Measurements from ENCODE around the gene SUMO3. TPM values are rescaled to one million over a fixed set of nuclear protein-coding genes. Genes with fewer than 3 reads are reported as not detected.

Gene SUMO3
- total and polyA plus RNA-seq, 2 of the 13 experiments (the other 11 are each of a cell fraction or from before 2014, with no cell fraction given) = 51.4 to 92.4 TPM

GRCh38 chr21:44801468-44802395 lies 16.1 kb downstream of the SUMO3 start, which contains the start of gene UBE2G2 (continued):
- TF ChIP-seq BRD4 (CRISPR knock-in tag; IDR thresholded peaks at IDR 0.05) = peak; percentile 35
- TF ChIP-seq ATF3 (CRISPR knock-in tag; IDR thresholded peaks at IDR 0.05) = peak; percentile 69
- 0 out of 2 replicates have a peak, but pooled peaks have one; percentile 50 for TF ChIP-seq ZNF639 (CRISPR knock-in tag; conservative IDR thresholded peaks at IDR 0.05)
- peak; percentile 84 for TF ChIP-seq MTERF4 (CRISPR knock-in tag; IDR thresholded peaks at IDR 0.05)
- peak; percentile 70 for TF ChIP-seq CBFB (CRISPR knock-in tag; IDR thresholded peaks at IDR 0.05)
- TF ChIP-seq MTF1 (CRISPR knock-in tag; IDR thresholded peaks at IDR 0.05) = 0 out of 2 replicates have a peak, but pooled peaks have one; percentile 9
- TF ChIP-seq ZNF703 (CRISPR knock-in tag; IDR thresholded peaks at IDR 0.05; ENCODE audit: borderline replicate concordance) = no peak
- peak; percentile 83 for TF ChIP-seq IRF9 (CRISPR knock-in tag; IDR thresholded peaks at IDR 0.05; ENCODE audit: borderline replicate concordance)
- TF ChIP-seq ZNF33B (CRISPR knock-in tag; IDR thresholded peaks at IDR 0.05) = peak; percentile 37; the same call in 1 of the 2 replicates
- TF ChIP-seq PRDM4 (CRISPR knock-in tag; IDR thresholded peaks at IDR 0.05; ENCODE audit: borderline replicate concordance) = 0 out of 2 replicates have a peak, but pooled peaks have one; percentile 83
- TF ChIP-seq ZNF335 (CRISPR knock-in tag; IDR thresholded peaks at IDR 0.05) = no peak
- TF ChIP-seq HES4 (CRISPR knock-in tag; IDR thresholded peaks at IDR 0.05; ENCODE audit: borderline replicate concordance) = peak; percentile 74; the same call in 1 of the 2 replicates
- peak; percentile 19 for TF ChIP-seq AGO1 (IDR thresholded peaks at IDR 0.05; ENCODE audit: low read depth, low read length, poor library complexity, severe bottlenecking)
- no peak for TF ChIP-seq HMG20A (CRISPR knock-in tag; IDR thresholded peaks at IDR 0.05; ENCODE audit: borderline replicate concordance)
- TF ChIP-seq FOXM1 (CRISPR knock-in tag; IDR thresholded peaks at IDR 0.05) = no peak
- TF ChIP-seq GPN1 (CRISPR knock-in tag; IDR thresholded peaks at IDR 0.05; ENCODE audit: borderline replicate concordance) = no peak
- peak; percentile 66; the same call in 1 of the 2 replicates for TF ChIP-seq POLR2AphosphoS5 (IDR thresholded peaks at IDR 0.05; ENCODE audit: low read depth, low read length)
- TF ChIP-seq MED8 (CRISPR knock-in tag; IDR thresholded peaks at IDR 0.05; ENCODE audit: insufficient replicate concordance) = peak; percentile 65
- TF ChIP-seq ZFP62 (CRISPR knock-in tag; IDR thresholded peaks at IDR 0.05) = no peak
- peak; percentile 91 for TF ChIP-seq ATF7-NPFF (CRISPR knock-in tag; IDR thresholded peaks at IDR 0.05; ENCODE audit: low read depth)
- no peak; the same call in 1 of the 2 replicates for TF ChIP-seq CBX5 (CRISPR knock-in tag; IDR thresholded peaks at IDR 0.05; ENCODE audit: borderline replicate concordance)
- peak; percentile 88; the same call in 1 of the 2 replicates for TF ChIP-seq ZIK1 (CRISPR knock-in tag; IDR thresholded peaks at IDR 0.05; ENCODE audit: borderline replicate concordance, low read depth)
